HG02678 (cell line): Measurements from ENCODE around the gene HABP2.

Experiments
- ATAC-seq: cut with Tn5 transposase; IDR thresholded peaks from one replicate; pipeline ENCODE4 v1.9.1; 2021; ENCODE audit warnings: mild to moderate bottlenecking, moderate library complexity; ENCODE audit not compliant: unreplicated experiment

The HABP2 gene

DNA sequence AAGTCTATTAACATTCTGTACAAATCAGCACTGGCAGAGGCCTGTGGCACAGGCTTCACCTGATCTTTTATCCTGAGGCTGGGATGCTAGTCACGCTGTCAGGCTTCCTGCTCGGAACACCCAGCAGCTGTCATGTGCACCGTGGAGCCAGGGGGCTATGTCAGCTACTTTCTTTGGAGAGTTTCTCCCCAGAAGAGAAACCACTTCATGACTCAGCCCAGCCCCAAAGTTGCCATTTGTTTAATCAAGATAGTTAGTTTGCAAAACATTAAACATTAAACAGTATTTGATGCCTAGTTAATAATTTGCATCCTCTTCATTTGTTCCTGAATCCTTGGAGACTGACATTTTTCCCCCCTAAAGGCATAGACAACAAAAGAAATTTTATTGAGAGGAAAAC, at the start of gene HABP2:
TSS of gene HABP2 (plus strand) at position 353 of the 400 bp plus-strand sequence. CDS start 69 bp downstream, outside the sequence.
- ATAC-seq = no peak

DNA sequence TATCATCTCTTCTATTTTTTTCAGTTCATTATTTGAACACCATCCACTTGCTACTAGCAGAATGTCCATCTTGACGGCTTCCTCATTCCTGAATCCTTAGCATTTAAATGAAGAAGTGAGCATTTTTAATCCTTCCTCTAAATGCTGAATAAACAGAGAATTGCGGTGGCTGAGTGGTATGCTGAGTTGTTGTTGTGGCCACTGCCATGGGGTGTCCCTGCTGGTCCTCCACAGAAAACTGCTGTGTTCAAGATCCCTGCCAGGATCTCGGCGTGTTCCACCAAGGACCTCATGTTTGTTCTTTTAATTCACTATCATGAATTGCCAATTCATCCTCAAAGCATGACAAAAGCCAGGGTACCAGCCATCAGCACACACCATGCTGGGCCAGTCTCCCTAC, 48.9 kb upstream of the HABP2 start:
- no peak for ATAC-seq

DNA sequence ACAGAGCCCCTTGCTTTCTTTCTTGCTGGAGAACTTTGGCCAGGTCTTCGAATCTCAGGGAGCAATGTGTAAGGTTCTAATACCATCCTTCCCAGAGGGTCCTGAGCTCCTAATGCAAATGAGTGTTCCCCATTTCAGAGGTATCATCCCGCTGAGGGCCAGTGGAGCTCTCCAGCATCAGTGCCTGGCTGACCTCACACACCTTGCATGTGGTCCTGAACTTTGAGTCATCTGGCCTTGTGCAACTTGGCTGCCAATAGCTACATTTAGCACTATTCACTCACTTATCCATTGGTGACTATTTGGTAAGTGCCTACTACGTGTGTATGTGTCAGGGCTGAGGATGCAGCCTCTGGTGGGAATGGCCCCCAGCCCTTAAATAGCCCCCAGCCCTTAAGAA, 48.4 kb upstream of the HABP2 start:
- ATAC-seq = no peak

DNA sequence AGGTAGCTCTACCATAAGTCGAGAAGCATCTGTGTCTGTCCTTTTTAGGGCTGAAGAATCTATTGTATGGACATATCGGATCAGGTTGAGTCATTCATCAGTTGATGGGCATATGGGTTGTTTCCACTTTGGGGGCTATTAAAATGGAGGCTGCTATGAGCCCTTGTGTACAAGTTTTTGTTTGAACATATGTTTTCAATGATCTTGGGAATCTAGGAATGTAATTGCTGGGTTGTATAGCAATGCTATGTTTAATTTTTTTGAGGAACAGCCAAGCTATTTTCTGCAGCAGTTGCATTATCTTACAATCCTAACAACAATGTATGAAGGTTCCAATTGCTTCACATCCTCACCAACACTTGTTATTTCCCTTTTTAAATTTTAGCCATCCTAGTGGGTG, 46.4 kb upstream of the HABP2 start:
- no peak for ATAC-seq

DNA sequence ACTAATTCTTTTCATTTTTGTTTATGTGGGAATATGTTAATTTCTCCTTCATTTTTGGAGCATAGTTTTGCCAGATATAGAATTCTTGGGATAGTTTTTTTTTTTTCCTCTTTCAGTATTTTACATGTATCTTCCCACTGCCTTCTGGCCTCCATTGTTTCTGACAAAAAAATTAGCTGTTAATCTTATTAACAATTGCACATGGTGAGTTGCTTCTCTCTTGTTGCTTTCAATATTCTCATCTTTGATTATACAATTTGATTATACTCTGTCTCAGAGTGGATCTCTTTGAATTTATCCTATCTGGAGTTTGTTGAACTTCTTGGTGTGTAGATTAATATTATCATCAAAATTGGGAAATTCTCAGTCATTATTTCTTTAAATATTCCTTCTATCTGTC, 41.4 kb upstream of the HABP2 start:
- ATAC-seq = no peak

DNA sequence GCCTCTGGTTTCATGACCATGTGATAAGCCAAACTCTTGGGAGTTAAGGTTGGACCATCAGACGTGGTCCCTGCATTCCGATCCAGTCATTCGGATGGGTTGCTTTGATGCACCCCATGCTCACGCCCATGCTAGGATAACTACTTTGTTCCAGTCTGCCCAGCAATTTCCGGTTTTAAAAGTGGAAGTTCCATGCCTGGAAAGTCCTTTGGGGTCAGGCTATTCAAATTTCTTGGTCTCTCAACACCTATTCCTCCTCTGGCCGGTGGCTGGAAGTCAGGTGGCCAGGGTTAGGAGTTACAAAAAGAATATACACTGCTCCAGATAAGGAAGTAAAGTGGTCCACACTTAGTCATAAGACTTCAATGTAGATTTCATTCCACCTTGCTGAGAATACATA, 37.7 kb upstream of the HABP2 start:
- ATAC-seq = no peak

DNA sequence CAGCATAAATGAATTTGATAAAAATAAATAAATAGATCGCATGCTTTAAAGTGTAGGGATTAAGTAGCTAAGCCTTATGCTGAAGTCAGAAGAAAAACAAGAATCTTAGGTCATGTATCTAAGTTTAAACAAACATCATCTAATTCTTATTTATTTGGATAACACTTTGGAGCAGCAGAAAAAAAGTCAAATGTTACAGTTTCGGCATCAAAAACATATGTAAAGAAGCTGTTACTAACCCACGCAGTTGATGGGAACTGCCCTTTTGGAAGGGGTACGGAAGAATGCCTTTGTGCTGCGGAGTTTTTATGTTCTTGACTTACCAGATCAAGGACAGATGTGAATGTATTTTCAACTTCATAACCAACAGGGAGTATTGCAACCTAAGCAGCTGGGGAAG, 37.3 kb upstream of the HABP2 start:
- ATAC-seq = no peak

DNA sequence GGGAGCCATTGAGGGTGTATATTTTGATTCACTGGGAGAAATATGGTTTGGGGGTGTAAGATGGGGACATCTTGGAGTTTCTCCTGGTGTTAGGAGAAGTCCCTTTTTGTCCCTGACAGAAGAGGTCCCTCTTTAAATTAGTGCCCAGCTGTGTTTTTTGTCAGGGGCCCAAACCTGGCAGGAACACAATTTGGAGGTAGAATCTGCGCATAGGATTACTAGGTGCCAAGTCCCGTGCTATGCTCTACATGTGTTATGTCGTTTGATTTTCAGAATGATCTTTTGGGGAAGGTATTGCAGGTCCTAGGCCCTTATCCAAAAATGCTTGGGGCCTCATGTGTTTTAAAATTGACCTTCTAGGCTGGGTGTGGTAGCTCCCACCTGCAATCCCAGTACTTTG, 36.8 kb upstream of the HABP2 start:
- no peak for ATAC-seq

DNA sequence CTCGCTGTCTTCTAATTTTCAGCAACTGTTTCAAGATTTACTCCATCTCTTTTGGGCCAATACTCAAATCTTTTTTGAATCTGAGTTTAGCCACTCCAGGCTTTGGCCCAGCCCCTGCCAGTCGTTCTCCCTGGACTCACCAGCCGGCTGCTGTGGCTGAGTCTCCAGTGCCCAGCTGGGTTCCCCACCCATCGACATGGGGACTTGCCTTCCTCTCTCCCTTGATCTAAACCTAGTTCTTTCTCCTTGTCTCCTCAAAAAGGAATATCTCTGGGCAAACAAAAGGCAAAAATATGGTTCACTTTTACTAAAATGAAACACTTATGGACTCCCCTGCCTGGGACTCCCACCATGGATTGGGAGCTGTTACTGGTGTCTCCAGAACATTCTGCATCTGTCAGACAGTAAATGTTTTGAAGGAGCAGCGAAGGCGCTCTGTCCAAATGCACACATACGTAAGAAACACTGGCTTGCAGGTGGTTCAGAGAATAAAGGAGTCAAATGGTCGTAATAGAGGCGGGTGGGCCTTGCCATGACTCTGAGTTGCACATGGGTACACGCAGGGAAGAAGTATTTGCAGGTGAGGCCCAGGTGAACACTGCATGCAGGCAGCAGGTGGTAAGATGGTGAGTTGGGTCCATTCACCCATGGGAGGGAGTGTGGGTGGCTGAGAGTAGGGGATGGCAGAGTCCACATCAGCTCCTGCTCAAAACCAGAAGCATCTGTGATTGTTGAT, 35.5 kb upstream of the HABP2 start:
- ATAC-seq = no peak

DNA sequence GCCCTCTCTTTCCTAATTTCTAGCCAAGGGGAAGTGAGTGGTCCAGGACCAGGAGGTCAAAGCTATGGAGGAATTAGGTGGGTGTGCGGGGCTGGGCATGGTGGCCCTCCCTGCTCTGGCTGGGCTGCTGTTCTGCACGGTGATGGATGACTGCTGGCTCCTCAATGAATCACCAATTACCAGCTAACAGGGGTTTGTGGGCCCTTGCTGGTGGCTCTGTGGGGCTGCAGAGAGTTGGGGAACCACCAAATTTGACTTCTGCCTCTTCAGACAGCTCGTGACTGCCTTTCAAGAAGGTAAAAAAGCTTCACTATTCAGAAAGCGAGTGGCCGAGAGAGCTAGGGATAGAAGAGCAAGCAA, 35.0 kb upstream of the HABP2 start:
- ATAC-seq = no peak

DNA sequence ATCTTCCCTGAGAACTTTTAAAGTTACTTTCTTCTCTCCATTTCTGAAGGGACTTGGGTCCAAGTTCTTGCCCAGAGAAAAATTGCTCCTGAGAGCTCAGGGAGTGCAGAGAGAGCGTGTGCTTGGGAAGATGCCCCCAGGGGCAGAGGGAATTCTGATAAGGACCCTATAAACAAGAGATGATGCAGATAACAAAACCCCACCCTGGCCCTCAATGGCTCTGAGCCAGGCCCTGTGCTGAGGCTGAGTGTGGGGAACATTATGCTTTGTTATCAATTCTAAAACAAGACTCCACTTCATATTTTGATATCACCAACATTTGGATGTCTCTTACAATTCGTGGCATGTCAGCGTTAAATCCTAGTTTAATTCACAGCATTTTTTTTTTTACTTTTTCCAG, 34.4 kb upstream of the HABP2 start:
- no peak for ATAC-seq

DNA sequence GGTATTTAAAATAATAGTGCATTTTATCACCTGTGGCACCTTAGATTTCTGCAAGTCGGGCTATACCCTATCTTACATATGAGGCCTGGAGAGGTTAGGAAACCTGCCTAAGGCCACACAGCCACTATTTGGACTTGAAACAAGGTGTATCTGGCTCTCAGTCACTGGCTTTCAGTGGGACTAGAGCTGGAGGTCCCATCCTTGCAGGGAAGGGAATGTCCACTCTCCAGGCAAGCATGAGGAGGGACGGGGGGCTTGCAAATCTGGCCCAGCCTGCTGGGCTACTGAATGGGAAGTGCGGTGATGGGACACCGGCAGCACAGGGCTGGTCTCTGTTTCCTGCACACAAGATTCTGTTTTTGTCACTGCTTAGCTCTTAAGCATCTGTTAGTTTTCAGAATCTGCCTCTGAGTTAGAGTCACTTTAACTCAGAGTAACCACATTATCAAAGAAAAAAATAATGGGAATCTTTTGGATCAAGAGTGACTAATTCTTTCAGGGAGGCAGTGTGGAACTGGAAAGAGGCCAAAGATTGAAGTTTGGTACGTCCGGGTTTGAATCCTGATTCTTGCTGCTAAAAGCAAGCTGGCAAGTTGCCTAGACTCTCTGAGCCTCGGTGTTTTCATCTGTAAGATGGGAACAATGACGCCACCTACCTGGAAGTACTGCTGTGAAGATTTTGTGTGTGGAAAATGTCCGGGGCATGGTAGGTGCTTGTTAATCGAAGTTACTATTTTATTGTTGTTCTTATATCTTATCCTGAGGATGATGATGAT, 33.8 kb upstream of the HABP2 start:
- ATAC-seq = no peak

DNA sequence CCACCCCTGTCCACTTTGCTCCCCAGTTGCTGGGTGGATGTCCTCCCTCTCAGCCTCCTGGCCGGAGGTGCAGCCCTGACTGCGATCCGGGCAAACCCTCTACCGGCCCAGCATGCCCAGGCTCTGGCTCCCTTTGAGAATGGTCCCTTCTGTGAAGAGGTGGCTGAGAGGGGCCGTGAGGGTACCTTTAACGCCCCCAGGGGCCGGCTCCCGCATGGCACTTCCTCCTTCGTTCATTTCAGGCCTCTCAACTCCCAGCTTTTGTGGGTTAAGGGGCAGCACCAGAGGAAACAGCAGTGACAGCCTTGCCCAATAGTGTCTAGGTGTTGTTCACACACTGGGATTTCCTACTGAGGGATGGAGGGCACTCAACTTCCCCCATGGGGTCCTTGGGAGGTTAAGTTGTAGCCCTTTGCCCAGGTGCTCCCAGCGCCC, 33.2 kb upstream of the HABP2 start:
- no peak for ATAC-seq

DNA sequence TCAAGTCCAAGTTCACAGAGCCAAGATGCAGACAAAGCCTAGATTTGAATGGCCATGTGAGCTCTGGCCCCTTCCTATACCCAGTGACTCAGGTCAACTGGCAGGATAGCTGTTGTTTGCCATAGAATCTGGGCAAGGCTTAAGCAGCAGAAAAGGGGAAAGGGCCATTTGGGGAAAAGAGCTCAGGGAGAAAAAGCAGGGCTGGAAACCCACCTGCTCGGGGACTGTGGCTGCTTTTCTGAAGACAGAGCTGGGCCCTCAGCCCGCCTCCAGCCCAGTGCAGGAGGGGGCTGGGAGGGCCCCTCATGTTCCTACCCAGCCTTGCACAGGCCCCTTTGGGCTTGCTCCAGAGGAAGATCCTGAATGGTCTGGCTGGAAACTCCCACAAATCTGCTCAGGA, 32.6 kb upstream of the HABP2 start:
- no peak for ATAC-seq

DNA sequence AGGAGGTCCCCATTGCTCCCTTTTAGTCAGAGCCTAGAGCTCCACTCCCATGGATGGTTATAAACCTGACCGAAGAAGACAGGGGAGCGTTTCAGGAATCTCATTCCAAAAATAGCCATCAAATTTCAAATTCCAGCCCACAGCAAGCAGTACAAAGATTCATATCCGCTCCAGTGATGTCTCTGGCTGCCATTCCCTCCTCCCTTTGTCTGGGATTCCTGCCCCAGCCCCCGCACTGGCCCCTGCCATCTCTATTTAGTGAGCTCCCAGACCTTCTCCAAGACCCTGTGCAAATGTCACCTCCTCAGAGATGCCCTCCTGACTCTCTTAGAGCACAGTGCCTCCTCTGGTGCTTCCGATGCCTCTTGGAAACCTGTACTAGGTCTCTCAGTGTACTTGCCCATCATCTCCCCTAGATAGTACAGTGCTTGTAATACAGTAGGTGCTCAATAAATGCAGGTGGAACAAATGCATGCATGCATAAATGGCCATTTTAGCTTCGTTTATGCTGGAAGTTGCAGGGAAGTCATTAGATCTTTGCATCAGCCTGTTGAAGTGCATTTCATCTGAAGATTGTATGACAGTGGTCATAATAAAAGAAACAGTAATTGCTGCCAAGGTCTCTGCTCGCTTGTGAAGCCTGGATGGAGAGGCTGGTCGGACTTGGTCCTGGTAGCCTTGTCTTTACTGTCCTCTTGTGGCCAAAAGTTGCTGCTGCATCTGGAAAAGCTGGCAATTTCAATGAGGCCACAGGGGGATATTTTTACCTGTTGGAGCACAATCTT, 32.0 kb upstream of the HABP2 start:
- peak; percentile 70 for ATAC-seq

DNA sequence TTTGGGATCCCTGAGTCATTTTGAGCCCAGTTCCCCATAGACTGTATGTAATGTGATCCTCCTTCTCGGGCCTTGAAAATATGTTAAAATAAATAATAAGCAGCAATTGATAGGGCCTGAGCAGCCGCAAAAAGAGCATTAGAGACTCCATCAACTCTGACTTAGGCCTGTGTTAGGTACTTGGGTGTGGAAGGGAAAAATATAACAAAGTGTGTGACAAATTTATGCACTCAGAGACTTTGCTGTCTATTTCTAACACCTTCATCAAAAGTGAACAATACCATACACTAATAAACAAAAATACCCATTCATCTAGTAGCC, 31.4 kb upstream of the HABP2 start:
- ATAC-seq = no peak

DNA sequence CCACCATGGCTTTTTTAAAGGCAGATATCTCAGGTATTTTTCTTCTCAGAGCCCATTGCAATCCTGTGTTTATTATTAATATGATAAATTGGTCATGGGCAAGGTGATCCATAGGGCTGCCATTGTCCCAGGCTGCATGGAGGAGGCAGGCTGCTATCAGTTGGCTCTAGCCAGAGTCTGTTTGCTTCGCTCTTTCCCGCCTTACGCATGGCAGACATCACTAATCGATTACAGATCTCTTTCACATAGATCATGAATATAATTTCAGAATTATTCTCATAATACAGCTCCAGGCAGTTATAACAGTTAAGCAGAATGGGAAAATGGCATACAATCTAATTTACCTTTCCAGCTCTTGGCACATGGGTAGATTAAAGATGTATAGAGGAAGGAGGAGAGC, 30.4 kb upstream of the HABP2 start:
- ATAC-seq = no peak

DNA sequence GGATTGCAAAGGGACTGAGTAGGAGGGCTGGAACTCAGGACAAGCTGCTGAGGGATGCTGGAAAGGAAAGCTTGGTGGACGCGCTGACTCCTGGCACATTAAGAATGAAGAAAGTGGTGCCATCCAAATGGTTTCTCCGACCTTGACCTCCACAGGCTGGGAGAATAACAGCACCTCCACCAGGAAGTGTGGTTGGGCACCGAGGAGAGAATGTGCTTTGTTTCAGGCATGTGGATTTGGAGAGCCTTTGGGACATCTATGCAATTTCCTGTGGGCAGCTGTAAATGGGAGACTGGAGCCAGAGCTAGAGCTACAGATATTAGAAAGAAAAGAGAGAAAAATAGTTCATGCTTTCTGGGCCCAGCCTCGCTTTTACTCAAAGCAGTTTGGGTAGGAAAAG, 29.8 kb upstream of the HABP2 start:
- no peak for ATAC-seq

DNA sequence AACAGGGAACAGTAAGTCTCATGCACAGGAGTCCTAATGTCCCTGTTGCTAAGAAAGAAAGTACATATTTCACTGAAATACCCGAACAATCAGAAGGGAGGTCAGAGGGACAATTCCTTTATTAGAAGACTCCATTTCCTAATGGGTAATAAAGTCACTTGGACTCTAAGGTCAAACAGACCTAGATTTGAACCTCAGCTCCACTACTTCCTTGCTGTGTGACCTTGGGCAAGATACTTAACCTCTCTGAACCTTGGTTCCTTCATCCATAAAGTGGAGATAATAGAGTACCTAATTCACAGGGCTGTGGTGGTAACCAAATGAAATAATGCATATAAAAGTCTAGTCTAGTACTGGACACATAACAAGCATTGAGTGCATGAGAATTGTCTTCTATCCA, 29.2 kb upstream of the HABP2 start:
- no peak for ATAC-seq

DNA sequence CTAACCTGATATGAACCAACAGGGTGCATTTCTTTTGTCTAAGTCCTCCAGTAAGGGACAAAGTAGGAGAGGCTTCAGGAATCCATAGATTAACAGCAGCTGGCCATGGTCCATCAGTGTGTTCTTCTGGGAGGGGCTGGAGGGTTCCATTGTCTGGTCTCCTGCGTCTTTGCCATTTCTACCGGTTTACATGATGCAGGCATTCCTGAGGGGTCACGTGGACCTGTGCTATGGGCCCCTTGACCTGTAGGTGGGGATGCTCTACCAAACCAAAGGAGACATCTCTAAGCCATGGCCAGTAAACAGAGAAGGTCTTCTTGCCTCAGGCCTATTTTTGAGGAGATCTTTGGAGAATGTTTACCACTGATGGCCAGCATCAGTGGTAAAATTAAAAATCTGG, 28.7 kb upstream of the HABP2 start:
- ATAC-seq = no peak

DNA sequence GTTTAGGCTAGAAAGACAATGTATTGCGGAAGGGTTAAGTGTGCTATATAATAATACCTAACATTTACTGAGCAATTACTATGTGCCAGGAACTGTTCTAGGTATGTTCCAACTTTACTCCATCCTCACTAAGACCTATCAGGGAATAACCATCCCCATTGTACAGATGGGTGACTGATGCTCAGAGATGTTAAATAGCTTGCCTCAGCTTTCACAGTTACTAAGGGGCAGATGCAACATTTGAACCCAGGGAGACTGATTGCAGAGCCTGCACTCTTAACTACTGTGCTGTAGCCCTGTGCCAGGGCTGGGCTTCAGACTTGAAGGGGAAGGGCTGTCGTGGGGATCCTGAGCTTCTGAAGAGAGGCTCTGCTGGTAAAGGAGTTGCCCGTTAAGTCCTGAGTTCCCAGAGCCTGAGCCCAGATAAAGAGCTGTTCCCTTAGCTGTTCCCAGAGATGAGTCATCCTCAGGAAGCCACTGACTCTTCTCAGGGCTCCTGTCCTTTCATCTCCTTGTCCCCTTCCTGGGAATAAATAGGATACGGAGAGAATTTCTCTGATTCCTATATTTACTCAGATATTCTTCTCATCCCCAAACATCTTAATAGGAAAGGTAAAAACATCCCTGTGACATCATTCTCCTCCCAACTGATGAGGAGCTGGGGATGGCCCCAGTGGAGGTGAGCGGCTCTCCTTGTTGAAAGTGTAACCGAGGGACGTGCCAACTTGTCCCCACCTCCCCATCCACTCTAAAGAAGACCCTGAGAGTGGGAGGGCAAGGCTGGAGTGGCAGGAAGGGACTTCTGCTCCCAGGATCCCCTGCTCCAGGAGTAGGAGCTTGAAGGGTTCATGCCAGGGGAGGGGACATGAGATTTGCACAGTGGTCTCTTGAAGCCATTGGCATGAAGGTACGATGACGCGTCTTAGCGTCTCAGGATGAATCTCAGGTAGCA, 28.0 kb upstream of the HABP2 start:
- no peak for ATAC-seq
